GM21723 (cell line): ENCODE data around the gene TRDMT1.

Experiments used
- ATAC-seq: cut with Tn5 transposase; IDR thresholded peaks from one replicate; pipeline ENCODE4 v1.9.1; 2021; ENCODE audit warnings: mild to moderate bottlenecking, moderate library complexity; ENCODE audit not compliant: unreplicated experiment

TRDMT1 gene

GRCh38 chr10:17200912-17201793 is at the start of gene TRDMT1:
Gene TRDMT1 (minus strand): TSS chr10:17201672. CDS start chr10:17201634, 38 bp downstream.
- peak; percentile 97 for ATAC-seq

- no peak for ATAC-seq
These were observed 49.3 kb upstream of the TRDMT1 start for GRCh38 chr10:17250736-17251135.

GRCh38 chr10:17249820-17250219 is 48.3 kb upstream of the TRDMT1 start:
- no peak for ATAC-seq

- no peak for ATAC-seq
These were observed 47.5 kb upstream of the TRDMT1 start for GRCh38 chr10:17248964-17249363.

- ATAC-seq, result no peak
These were observed 45.7 kb upstream of the TRDMT1 start for GRCh38 chr10:17247210-17247609.

- ATAC-seq, result no peak
These were observed 43.4 kb upstream of the TRDMT1 start for GRCh38 chr10:17244700-17245365.

- no peak for ATAC-seq
These were observed 40.3 kb upstream of the TRDMT1 start for GRCh38 chr10:17241611-17242333.

- no peak for ATAC-seq
These were observed 39.1 kb upstream of the TRDMT1 start for GRCh38 chr10:17240616-17241015.

- no peak for ATAC-seq
These were observed 38.6 kb upstream of the TRDMT1 start for GRCh38 chr10:17240096-17240495.

GRCh38 chr10:17239345-17240085 is 38.0 kb upstream of the TRDMT1 start:
- no peak for ATAC-seq

- no peak for ATAC-seq
These were observed 37.2 kb upstream of the TRDMT1 start for GRCh38 chr10:17238445-17239291.

GRCh38 chr10:17237915-17238444 is 36.5 kb upstream of the TRDMT1 start:
- ATAC-seq, result no peak

- no peak for ATAC-seq
These were observed 35.7 kb upstream of the TRDMT1 start for GRCh38 chr10:17237149-17237527.

GRCh38 chr10:17236468-17237148 is 35.1 kb upstream of the TRDMT1 start:
- no peak for ATAC-seq

- ATAC-seq, result no peak
These were observed 33.7 kb upstream of the TRDMT1 start for GRCh38 chr10:17235136-17235535.

- no peak for ATAC-seq
These were observed 33.0 kb upstream of the TRDMT1 start for GRCh38 chr10:17234431-17234945.

- no peak for ATAC-seq
These were observed 32.0 kb upstream of the TRDMT1 start for GRCh38 chr10:17233286-17233991.

- no peak for ATAC-seq
These were observed 30.9 kb upstream of the TRDMT1 start for GRCh38 chr10:17232276-17232960.
